ENCODE results near the gene IRS1.
"Not testable (repeated sequence)": the region's sequence is repeated elsewhere in the genome, so short reads cannot be mapped to it uniquely, and the experiment has no call there.

Gene IRS1

DNA sequence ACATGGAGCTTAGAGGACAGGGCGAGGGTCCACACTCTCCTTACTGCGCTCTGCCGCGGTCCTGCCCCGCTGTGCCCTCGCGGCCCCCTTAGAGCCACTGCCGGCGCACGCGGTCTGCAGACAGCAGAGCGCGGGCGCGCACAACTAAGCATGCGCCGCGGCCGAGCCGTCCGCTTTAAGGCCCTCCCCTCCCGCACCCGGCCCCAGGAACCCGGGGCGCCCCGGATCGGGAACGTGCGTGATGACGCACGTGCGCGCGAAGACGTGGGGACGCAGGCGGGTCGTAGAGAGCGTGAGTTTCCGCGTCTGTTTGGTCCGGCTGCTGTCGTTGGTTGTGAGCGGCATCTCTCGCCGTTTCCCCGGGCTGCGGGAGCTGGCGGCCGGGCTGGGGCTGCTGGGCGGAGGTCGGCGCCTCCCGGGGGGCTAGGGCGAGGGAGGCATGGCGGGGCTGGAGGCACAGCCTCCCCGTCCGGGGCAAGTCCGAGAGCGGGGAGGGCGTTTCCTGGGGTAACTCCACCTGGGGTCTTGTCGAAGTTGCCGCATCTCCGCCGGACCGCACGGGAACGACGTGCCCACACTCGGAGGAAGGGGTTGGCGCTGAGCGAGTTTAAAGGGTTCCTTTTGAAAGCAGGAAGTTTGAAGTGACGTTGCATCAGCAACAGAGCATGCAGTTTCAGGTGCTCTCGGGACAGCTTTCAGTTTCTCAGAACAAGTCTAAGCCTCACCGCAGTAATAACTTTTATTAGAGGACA is 36.4 kb upstream of the IRS1 start, which contains the start of gene RHBDD1:
Gene RHBDD1, plus strand, starts transcription at position 259 of the 752 bp plus-strand sequence. CDS start 28,640 bp downstream, outside the sequence.
- ChIA-PET CTCF (interaction anchor here (1.1 to 1.9 kb wide), 3 partner anchors 33 to 150 kb away, joined by 4 to 7 read pairs (median 5); no protein-coding TSS in a partner anchor), POLR2A (no interaction called here)
- peak; percentile 64 for DNase-seq (ENCODE audit: low read depth, low spot score)
- peak within 1 kb of the TSS; percentile 76 for H3K4me3 ChIP-seq (ENCODE audit: low read depth, low read length)
- TF ChIP-seq, protein P1, sequence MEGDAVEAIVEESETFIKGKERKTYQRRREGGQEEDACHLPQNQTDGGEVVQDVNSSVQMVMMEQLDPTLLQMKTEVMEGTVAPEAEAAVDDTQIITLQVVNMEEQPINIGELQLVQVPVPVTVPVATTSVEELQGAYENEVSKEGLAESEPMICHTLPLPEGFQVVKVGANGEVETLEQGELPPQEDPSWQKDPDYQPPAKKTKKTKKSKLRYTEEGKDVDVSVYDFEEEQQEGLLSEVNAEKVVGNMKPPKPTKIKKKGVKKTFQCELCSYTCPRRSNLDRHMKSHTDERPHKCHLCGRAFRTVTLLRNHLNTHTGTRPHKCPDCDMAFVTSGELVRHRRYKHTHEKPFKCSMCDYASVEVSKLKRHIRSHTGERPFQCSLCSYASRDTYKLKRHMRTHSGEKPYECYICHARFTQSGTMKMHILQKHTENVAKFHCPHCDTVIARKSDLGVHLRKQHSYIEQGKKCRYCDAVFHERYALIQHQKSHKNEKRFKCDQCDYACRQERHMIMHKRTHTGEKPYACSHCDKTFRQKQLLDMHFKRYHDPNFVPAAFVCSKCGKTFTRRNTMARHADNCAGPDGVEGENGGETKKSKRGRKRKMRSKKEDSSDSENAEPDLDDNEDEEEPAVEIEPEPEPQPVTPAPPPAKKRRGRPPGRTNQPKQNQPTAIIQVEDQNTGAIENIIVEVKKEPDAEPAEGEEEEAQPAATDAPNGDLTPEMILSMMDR (IDR thresholded peaks at IDR 0.05; ENCODE audit: insufficient read depth, low read length, missing control alignments) = no peak

DNA sequence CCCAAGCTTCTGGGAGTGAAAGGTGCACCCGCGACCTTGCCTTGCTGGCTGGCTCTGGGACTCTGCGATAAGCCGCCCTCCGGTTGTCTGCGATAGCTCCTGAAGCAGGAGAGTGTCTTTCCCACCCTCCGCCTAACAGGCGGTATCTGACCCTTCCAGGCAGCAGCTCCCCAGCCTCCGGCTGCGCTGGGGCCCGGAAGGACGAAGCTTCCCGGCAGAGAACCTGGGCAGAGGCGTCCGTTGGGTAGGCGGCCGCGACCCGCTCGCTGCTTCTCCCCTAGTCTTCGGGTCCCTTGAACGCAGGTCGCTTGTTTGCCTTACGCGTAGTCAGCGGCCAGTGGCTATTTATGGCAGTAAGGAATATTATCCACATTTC is 35.8 kb upstream of the IRS1 start:
- ChIA-PET POLR2A (no interaction called here), CTCF (interaction anchor here (1.1 to 1.9 kb wide), 3 partner anchors 33 to 150 kb away, joined by 4 to 7 read pairs (median 5); no protein-coding TSS in a partner anchor)
- H3K4me3 ChIP-seq (ENCODE audit: low read depth, low read length) = peak overlapping the region; percentile 76
- TF ChIP-seq, protein P1 (IDR thresholded peaks at IDR 0.05; ENCODE audit: insufficient read depth, low read length, missing control alignments) = no peak
- no peak for DNase-seq (ENCODE audit: low read depth, low spot score)

DNA sequence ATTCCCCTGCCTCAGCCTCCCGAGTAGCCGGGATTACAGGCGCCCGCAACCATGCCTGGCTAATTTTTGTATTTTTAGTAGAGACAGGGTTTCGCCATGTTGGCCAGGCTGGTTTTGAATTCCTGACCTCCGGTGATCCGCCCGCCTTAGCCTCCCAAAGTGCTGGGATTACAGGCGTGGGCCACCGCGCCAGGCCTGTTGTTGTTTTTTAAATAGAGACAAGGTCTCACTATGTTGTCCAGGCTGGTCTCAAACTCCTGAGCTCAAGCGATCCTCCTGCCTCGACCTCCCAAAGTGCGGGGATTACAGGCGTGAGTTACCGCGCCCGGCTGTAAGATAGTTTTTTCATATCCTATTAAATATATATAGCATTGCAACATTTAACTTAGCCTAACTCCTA is 35.3 kb upstream of the IRS1 start:
- POLR2A ChIA-PET; H3K4me3 ChIP-seq (ENCODE audit: low read depth, low read length); DNase-seq (ENCODE audit: low read depth, low spot score): not testable (repeated sequence)
- CTCF ChIA-PET = interaction anchor here (1.1 to 1.9 kb wide), 3 partner anchors 32 to 151 kb away, joined by 4 to 7 read pairs (median 5); no protein-coding TSS in a partner anchor

DNA sequence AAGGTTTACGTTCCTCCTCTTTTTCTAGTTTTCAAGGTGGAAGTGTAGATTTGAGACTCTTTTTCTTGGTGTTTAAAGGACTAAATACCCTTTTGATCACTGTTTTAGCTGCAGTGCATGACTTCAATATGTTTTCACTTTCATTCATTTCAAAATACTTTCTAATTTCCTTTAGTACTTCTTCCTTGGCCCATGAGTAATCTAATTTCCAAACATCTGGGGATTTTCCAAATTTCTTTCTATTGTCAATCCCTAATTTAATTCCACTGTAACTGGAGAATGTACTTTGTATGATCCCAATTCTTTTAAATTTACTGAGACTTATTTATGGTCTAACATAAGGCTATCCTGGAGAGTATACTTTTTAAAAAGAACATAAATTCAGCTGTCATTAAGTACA is 32.4 kb upstream of the IRS1 start:
- ChIA-PET CTCF (no interaction called here), POLR2A (no interaction called here)
- TF ChIP-seq, protein P1 (IDR thresholded peaks at IDR 0.05; ENCODE audit: insufficient read depth, low read length, missing control alignments) = no peak
- DNase-seq (ENCODE audit: low read depth, low spot score) = no peak
- no peak overlapping the region for H3K4me3 ChIP-seq (ENCODE audit: low read depth, low read length)

DNA sequence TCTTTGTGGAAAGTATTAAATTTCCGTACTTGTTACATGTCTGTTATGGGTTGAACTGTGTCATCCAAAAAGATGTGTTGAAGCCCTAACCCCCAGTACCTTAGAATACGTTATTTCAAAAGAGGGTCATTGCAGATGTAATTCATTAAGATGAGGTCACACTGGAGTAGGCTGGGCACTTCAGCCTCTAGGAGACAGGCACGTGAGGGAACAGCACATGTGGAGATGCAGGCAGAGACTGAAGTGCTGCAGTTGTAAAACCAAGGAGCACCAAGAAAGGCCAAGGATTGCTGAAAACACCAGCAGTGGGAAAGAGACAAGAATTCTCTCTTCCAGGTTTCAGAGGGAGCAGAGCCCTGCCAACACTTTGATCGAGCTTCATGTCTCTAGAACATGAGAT is 31.6 kb upstream of the IRS1 start:
- POLR2A ChIA-PET = no interaction called here
- CTCF ChIA-PET = no interaction called here
- no peak overlapping the region for H3K4me3 ChIP-seq (ENCODE audit: low read depth, low read length)
- TF ChIP-seq, protein P1 (IDR thresholded peaks at IDR 0.05; ENCODE audit: insufficient read depth, low read length, missing control alignments) = no peak
- no peak for DNase-seq (ENCODE audit: low read depth, low spot score)

DNA sequence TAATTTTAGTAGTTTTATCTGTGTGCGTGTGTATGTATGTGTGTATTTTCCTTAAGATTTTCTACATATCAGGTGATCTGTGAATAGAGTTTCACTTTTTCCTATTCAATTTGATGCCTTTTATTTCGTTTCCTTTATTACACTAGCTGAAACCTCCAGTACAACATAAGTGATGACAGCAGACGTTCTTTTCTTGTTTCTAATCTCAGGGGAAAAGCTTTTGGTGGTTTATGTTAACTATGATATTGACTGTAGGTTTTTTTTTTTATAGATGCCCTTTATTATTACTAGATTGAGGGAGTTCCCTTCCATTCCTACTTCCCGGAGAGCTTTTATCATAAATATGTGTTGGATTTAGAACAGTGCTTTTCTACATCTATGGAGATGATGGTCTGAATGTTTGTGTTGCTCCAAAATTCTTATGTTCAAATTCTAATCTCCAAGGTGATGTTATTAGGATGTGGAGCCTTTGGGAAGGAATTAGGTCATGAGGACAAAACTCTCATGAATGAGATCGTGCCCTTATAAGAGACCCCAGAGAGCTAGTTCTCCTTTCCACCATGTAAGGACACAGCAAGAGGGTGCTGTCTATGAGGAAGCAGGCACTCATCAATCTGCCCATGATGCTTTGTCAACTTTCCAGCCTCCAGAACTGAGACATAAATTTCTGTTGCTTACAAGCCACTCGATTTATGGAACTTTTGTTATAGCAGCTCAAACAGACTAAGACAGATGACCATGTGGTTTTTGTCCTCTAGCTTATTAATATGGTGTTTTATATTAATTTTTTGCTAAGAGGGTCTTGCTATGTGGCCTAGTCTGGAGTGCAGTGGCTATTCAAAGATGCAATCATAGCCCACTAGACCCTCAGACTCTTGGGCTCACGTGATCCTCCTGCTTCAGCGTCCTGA is 30.4 kb upstream of the IRS1 start:
- ChIA-PET CTCF (interaction anchor here (0.9 to 1.7 kb wide), 2 partner anchors 10 to 27 kb away, joined by 3 to 5 read pairs; no protein-coding TSS in a partner anchor), POLR2A (no interaction called here)
- no peak overlapping the region for H3K4me3 ChIP-seq (ENCODE audit: low read depth, low read length)
- TF ChIP-seq, protein P1 (IDR thresholded peaks at IDR 0.05; ENCODE audit: insufficient read depth, low read length, missing control alignments) = no peak
- DNase-seq (ENCODE audit: low read depth, low spot score) = no peak
